Mucosa of gallbladder (tissue), 1 donor: ENCODE results near the gene TXNRD2. TPM values are rescaled to one million over a fixed set of nuclear protein-coding genes. Genes with fewer than 3 reads are reported as not detected.

Experiments
- DNase-seq: peaks from one replicate; pipeline ENCODE4 v3.0.0-alpha.2; 2020; ENCODE audit warnings: low spot score
- total RNA-seq: library from RNA; stranded (reverse); gene quantifications from one replicate; pipeline ENCODE4 v1.2.1, GENCODE V29; 2021
- donor health status: DM: no; HTN: no; CAD: no.

The TXNRD2 gene
- total RNA-seq, 1 donor from 2014 or later, result 26.9 TPM

DNA sequence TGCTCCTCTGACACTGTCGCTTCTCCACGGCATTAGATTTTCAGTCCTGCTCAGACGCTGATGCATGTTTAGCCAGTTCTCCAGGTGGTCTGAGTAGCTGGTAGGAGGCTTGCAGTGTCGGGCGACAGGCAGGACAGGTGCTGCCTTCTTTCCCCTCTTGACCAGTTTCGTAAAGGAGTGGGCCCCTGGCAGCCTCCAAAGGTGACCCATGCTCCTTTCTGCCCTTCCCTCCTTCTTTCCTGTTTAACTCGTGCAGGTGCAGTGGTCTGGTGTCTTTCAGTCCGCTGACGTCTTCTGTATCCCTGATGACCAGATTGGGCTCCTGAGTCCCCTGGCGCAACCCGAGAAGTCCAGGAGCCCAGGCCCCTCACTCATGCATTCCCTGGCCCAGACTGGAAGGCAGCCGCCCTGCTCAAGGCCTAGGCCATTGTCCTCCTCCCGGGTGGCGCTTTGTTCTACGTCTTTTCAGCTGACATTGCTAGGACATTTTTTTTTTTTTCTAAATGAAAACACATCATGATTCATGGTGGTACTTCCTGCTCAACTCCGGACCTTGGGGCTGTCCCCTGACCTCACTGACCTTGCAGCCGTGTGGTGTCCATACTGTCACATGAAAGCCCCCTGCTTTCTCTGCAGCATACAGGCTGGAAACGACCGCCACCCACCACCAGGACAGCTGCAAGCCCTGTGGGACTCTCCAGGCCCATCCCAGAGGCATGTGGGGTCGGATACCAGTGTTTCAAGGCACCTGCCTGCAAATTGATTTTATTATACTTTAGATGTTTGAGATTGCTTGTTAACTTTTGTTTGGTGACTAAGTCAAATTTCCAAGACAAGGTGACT is 25.5 kb upstream of the TXNRD2 start:
- DNase-seq, result no peak

DNA sequence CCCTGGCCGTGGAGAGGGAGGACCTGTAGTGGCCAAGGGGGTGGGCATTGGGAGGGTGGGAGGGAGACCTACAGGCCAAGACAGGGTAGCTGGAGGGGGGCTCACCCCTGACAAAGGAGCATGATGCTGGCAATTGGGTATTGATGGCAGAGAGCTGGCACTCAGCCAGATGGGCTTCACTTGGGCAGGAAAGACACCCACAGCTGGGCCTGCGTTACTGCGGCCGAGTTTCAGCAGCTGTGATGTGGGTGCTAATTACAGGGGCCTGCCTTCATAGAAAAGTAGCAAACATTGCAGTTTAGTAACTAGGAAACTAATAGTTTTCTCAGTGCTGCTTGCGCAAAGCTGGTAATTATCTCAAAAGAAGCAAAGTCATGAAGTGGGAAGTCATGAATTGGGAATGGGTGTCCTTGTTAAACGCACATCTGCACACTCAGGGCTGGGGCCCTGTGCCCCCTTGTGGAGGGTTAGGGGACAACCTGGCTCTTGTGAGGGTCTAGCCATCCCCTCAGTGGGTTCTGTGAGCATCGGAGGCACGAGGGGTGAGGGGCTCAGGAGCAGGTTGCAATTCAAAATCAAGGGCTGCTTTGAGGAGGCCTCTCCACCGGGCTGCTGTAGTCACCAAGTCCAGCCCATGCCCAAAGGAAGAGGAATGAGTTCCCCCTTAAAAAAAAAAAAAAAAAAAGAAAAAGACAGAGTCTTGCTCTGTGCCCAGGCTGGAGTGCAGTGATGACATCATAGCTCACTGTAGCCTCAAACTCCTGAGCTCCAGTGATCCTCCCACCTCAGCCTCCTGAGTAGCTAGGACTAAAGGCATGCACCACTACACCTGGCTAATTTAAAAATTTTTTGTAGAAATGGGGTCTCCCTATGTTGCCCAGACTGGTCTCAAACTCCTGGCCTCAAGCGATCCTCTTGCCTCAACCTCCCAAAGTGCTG is 24.4 kb upstream of the TXNRD2 start:
- DNase-seq, result no peak

DNA sequence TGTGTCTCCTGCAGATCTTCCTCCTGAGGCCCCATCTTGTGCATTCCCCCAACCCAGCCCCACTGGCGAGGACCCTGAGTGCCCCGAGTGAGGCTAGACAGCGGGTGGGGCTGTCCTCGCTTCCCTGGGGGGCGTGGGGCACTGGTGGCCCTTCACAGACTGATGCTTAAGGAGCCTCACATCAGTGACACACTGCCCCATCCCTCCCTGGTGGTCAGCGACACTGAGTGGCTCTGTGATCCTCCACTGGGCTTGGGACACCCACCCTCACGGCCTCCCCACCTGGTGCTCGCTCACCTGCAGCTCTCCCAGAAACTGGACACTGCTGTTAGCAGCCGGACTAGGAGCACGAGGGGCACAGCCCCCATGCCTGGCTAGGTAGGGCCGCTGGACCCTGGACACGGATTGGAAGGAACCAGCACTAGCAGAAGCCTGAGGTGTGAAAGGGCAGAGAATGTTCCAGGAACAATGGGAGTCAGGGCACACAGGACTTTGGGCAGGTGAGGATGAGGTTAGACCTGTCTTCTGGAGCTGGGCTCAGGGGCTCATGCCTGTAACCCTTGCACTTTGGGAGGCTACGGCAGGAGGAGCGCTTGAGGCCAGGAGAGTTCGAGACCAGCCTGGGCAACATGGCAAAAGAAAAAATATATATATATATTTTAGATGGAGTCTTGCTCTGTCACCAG is 23.2 kb upstream of the TXNRD2 start:
- DNase-seq, result no peak

DNA sequence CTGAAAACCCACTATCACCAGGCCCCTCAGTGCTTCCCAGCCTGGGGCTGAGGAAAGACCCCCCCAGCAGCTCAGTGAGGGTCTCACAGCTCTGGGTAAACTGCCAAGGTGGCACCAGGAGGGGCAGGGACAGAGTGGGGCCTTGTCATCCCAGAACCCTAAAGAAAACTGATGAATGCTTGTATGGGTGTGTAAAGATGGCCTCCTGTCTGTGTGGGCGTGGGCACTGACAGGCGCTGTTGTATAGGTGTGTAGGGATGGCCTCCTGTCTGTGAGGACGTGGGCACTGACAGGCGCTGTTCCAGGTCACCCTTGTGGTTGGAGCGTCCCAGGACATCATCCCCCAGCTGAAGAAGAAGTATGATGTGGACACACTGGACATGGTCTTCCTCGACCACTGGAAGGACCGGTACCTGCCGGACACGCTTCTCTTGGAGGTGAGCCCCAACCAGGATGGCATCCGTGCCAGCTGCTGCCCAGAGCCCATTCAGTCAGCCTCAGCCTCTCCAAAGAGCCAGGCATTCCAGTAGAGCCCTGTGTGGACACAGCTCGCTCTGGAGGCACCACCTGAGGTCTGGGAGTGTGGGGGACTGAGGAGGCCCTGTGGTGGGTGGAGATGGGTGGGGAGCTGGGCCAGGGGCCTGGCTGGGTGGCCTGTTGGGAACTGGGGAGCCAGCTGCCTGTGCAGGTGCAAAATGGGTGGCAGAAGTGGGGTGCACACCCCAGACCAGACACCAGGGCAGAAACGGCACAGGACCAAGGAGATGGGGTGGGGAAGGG is 22.4 kb upstream of the TXNRD2 start:
- DNase-seq, result no peak

DNA sequence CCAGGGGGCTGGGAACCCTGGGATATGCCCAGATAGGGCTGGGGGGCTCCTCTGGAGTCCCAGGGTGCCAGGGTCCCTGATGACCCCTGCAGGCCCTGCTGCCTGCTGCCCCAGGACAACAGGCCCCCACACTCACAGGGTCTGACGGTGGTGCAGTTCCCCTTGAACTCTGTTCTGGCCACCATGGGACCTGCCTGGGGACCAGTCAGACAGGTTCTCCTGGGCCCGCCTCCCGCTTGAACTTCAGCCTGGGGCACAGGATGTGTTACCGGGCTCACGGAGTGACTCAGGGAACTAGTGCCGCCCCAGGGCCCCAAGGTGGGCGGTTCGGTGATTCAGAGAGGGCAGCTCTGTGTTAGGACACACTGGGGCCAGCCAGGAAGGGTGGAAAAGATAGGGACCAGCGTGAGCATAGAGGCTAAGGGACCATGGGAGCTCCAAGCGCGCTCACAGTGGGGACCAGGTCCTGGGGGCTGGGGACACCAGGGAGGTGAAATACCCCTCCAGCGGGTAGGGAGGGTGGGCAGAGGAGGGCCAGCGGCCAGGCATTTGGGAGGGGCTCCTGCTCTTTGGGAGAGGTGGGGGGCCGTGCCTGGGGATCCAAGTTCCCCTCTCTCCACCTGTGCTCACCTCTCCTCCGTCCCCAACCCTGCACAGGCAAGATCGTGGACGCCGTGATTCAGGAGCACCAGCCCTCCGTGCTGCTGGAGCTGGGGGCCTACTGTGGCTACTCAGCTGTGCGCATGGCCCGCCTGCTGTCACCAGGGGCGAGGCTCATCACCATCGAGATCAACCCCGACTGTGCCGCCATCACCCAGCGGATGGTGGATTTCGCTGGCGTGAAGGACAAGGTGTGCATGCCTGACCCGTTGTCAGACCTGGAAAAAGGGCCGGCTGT is 21.5 kb upstream of the TXNRD2 start:
- DNase-seq, result peak; percentile 91

DNA sequence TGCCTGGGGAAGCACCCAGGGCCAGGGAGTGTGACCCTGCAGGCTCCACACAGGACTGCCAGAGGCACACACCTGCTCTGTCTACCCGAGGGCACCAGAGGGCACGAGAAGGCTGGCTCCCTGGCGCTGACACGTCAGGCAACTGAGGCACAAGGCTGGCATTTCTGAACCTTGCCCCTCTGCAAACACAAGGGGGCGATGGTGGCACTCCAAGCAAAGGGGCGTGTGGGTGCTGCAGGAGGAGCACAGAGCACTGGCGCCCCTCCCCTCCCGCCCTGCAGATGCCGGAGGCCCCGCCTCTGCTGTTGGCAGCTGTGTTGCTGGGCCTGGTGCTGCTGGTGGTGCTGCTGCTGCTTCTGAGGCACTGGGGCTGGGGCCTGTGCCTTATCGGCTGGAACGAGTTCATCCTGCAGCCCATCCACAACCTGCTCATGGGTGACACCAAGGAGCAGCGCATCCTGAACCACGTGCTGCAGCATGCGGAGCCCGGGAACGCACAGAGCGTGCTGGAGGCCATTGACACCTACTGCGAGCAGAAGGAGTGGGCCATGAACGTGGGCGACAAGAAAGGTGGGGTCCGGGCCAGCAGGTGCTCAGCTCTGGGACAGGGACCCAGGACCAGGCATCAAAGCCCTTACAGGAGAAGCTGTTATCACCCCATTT is 20.8 kb upstream of the TXNRD2 start:
- DNase-seq, result peak; percentile 83

DNA sequence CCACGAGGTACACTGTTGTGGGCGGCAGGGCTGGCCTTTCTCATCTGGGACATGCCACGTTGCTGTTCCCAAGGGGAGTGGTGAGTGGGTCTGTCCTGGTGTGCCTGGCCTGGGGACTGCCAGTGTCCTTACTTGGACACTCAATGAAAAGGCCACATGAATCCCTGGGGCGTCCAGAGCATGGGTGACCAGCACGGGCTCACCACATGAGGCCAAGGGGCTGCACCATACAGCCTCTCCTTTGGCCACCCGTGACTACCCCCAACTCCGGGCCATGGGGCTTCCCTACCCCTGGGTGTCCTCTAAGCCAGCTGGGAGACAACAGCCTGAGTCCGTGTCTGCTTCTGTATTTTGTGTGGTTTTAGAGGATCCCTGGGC is 20.2 kb upstream of the TXNRD2 start:
- DNase-seq, result no peak

DNA sequence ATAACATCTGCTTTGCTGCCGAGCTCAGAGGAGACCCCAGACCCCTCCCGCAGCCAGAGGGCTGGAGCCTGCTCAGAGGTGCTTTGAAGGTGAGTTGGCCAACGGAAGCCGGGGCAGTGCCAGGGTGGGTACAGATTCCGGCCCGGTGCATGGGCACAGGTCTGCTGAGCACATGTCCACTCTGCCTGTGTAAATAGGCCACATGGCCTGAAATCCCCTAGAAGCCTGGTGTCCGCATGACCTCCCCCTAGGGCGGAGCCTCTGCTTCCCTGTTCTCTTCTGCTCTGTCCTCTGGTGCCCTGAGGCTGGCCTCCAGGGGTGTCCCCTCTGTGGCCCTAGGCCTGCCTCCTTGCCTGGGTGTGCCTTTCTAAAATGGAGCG is 19.6 kb upstream of the TXNRD2 start:
- DNase-seq, result no peak

DNA sequence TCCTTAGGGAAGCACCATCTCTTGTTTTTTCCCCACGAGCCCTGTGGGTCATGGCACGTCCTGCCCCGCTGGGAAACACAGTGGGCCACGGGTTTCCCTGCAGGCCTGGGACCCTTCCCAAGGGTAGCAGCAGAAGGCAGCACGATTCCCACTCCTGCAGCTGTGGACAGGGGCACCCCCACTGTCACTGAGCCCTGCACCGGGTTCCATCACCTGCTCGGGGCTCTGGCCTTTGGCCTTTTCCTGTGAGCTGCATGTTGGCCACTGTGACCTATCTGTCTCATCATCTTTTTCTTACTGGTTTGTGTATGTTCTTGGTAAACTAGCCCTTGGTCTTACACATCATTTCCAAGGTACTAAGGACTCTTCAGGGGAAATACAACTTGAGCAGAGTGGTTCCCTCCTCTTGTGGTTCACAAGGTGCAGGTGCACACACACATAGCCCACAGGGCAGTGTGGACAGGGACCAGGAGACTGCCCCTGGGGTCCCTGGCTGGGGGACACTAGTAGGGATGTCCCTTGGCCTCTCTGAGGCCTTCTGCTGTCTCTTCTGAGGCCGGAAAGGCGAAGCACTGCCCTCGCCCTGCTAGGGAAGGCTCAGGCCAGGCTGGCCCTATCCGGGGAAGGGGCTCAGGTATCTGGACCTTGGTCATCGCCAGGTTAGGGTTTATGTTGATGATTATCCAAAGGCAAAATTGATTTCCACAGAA is 19.0 kb upstream of the TXNRD2 start:
- no peak for DNase-seq

DNA sequence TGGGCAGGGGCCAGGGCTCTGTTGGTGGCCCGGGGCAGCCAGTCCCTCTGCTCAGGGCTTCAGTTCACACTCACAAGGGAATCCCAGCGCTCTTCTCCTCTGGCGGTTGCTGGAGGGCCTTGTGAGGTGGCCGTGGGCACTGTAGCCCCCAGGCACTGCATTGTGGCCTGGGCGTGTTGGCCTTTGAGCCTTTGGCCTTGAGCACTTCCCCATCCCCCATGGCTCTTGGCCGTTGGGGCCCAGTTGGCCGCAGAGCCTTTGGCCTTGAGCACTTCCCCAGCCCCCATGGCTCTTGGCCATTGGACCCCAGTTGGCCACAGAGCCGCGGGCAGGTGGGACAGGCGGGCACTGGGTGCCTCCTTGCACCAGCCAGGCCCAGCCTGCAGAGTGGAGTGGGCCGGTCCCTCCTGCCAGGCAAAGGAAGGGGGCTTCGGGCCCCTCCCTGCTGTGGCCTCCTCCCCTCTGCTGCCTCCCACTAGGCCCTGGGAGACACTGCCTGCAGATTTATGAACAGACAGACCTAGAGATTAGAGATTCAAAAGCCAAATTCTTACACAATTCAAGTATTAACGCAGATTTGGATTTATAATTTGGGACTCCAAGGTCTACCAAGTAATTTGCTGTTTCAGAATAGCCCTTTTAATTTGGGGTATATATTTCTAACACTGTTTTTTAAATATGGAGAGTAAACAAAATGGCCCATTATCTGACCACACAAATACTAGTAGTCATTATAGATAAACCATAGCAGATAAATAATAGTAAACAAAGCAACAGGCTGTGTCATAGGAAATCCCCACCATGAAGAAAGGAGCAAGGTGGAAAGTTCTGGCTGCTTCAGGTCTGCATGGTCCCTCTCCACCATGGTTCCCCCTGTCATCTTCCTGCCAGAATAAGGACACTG is 18.2 kb upstream of the TXNRD2 start:
- DNase-seq, result no peak

DNA sequence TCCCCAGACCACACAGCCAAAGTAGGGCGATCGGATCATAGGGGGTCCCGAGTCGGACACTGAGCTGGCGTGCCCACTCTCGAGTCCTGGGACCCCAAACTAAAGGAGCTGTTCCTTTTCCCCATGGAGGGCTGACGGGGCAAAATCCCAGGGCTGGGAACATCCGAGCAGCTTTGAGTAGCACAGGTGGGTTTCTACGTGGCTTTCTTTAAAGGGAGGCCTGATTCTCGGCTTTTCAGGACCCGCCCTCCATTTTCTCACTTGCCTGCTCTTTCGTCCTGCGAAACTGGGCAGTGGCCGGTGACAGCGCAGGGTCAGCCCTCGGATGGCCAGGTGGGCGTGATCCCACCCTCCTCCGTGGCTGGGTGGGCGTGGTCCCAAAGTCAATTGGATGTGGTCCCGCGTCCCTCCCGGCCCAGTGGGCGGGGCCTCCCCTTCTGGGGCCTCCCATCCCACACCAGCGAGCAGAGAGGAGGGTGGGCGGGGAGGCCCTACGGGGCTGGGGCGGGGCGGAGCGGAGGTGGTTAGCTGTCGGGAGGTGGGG is 17.5 kb upstream of the TXNRD2 start:
- DNase-seq, result peak; percentile 63

DNA sequence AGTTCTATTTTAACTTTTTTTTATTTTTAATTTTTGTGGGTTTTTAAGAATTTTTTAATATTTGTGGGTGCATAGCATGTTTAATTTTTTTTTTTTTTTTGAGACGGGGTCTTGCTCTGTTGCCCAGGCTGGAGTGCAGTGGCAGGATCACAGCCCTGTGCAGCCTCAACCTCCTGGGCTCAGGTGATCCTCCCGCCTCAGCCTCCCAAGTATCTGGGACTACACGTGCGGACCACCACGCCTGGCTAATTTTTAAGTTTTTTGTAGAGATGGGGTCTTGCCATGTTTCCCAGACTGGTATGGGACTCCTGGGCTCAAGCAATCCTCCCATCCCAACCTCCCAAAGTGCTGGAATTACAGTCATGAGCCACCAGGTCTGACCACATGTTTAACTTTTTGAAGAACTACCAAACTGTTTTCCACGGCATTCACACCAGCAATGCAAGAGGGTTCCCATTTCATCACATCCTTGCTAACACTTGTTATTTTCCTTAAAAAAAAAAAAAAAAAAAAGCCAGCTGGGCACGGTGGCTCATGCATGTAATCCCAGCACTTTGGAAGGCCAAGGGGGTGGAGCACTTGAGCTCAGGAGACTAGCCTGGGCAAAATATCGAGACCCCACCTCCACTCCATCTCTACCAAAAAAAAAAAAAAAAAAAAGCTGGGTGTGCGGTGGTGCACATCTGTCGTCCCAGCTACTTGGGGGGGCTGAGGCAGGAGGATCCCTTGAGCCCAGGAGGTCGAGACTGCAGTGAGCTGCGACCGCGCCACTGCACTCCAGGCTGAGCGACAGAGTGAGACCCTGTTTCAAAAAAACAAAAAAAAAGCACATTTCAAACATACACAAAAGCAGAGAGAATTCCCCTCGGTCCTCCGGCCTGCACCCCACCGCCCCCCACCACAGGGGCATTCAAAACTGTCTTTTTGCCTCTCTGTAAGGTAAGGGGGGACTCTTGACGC is 16.7 kb upstream of the TXNRD2 start:
- no peak for DNase-seq

DNA sequence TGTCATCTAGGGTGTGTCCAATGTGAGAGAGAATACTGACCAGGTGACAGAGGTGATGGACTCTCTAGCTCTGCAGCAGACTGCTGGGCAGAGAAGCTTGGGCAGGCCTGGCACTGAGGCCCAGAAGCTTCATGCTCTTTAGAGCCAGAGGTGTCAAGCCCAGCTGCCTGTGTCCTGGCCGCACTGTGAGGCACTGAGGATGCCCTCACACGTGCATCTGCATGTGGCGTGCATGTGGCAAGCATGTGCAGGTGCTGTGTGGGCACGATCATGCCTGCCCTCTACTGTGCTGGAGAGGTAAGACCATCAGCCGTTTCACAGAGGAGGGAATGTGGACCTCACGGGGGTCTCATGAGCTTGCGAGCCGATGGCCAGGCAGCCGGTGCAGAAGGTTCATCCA is 15.8 kb upstream of the TXNRD2 start:
- no peak for DNase-seq

DNA sequence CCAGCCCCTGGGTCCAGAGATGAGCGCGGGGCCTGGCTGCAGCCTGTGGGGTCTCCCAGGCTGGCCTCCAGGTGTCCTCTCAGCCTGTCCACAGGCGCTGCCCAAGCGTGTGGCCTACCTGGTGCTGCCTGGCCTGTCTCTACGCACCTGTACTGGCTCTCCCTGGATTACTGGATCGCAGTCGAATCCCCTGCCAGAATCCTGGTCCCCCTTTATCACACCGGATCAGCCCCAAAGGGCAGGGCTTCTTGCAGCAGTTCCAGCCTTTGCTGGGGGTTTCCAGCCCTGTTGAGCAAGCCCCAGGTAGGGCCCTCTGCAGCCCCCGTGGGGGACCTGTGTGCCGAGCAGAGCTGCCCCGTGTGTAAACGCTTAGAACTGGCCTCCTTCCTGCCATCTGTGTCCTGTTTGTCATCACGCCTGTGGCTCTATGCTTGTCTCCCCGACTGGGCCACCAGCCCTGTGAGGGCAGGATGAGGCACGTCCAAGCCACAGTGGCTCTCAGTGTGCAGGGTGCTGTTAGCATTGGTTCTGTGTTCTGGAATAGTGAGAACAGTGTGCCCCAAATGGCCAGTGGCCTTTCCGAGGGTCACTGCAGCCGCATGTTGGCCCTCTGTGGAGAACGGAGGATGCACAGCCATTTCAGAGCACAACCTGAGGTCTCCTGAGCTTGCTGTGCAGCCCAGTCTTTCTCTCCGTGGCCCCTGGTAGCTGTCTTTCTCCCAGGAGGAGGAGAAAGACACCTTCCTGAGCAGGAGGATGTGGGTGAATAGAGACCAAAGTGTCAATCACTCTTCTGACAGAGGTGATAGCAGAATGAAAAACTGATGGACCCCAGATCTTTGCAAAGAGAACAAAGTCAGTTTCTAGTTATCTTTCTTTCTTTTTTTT is 13.9 kb upstream of the TXNRD2 start:
- no peak for DNase-seq

DNA sequence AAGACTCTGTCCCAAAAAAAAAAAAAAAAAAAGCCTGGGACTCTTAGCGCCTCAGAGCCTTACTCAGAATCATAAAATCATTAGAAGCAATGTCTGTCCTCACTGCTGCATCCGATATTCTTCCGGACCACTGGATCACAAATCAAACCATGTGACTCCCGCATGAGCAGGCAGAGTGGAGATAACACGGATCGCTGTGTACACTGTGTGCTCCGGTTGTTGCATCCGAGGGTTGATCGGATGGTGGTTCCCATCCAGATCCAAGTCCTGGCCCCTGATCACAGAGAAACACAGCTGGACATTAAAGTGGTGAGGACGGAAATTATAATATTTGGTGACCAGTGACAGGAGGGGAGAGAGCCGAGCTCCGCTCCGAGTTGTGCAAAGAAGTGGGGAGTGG is 9.7 kb upstream of the TXNRD2 start:
- no peak for DNase-seq
